Measurements from ENCODE around the gene MEGF10.

Gene MEGF10

GRCh38 chr5:127492854-127493738, 202.5 kb downstream of the MEGF10 start:
- DNase-seq (ENCODE audit: low spot score): peak; percentile 27
- peak; percentile 33 for TF ChIP-seq CTCF (IDR thresholded peaks at IDR 0.05; ENCODE audit: borderline replicate concordance, control extremely low read depth, extremely low read depth, insufficient read depth, missing control alignments)
- in situ Hi-C loops (cut with MboI; ENCODE audit: low sequenced_read_pairs, unreplicated experiment): no loop called here

- TF ChIP-seq CTCF (IDR thresholded peaks at IDR 0.05; ENCODE audit: borderline replicate concordance, control extremely low read depth, extremely low read depth, insufficient read depth, missing control alignments): no peak
- no peak for DNase-seq (ENCODE audit: low spot score)
- in situ Hi-C loops (cut with MboI; ENCODE audit: low sequenced_read_pairs, unreplicated experiment): no loop called here
Measured at GRCh38 chr5:127498548-127498947, 208.0 kb downstream of the MEGF10 start.

GRCh38 chr5:127505905-127506304, 215.3 kb downstream of the MEGF10 start:
- in situ Hi-C loops (cut with MboI; ENCODE audit: low sequenced_read_pairs, unreplicated experiment): no loop called here
- DNase-seq (ENCODE audit: low spot score): no peak
- no peak for TF ChIP-seq CTCF (IDR thresholded peaks at IDR 0.05; ENCODE audit: borderline replicate concordance, control extremely low read depth, extremely low read depth, insufficient read depth, missing control alignments)

GRCh38 chr5:127506616-127507015, 216.0 kb downstream of the MEGF10 start:
- no peak for TF ChIP-seq CTCF (IDR thresholded peaks at IDR 0.05; ENCODE audit: borderline replicate concordance, control extremely low read depth, extremely low read depth, insufficient read depth, missing control alignments)
- no peak for DNase-seq (ENCODE audit: low spot score)

GRCh38 chr5:127508644-127509373, 218.2 kb downstream of the MEGF10 start:
- no peak for TF ChIP-seq CTCF (IDR thresholded peaks at IDR 0.05; ENCODE audit: borderline replicate concordance, control extremely low read depth, extremely low read depth, insufficient read depth, missing control alignments)
- in situ Hi-C loops (cut with MboI; ENCODE audit: low sequenced_read_pairs, unreplicated experiment): no loop called here
- DNase-seq (ENCODE audit: low spot score): no peak

More at GRCh38 chr5:127506616-127507015, 216.0 kb downstream of the MEGF10 start:
- in situ Hi-C loops (cut with MboI; ENCODE audit: low sequenced_read_pairs, unreplicated experiment): no loop called here
